NB4 (cell line): ENCODE data around the gene MAP2K7.
"Not testable (repeated sequence)": the region's sequence is repeated elsewhere in the genome, so short reads cannot be mapped to it uniquely, and the experiment has no call there.

Experiments used
- CTCF ChIP-seq: IDR thresholded peaks from one replicate; pipeline ENCODE4 v1.5.1; 2012; ENCODE audit warnings: low read depth, low read length
- MAX ChIP-seq: IDR thresholded peaks from 2 replicates; pipeline ENCODE4 v1.6.1; 2011; ENCODE audit warnings: low read depth, low read length
- MYC ChIP-seq: IDR thresholded peaks from 2 replicates; pipeline ENCODE4 v1.6.1; 2011; ENCODE audit warnings: low read depth, low read length
- POLR2A ChIP-seq: IDR thresholded peaks from 2 replicates; pipeline ENCODE4 v1.6.1; 2011; ENCODE audit warnings: mild to moderate bottlenecking; ENCODE audit not compliant: insufficient read length; ENCODE audit errors: extremely low read depth

- not testable (repeated sequence) for TF ChIP-seq CTCF, MAX, POLR2A, MYC
Observed at GRCh38 chr19:7893362-7894101, 10.1 kb upstream of the MAP2K7 start.
